Measurements from ENCODE around the gene KCNN3. TPM values are rescaled to one million over a fixed set of nuclear protein-coding genes. Genes with fewer than 3 reads are reported as not detected.

KCNN3 gene
- total RNA-seq, 1 experiment from 2014 or later: 0.73 TPM

GRCh38 chr1:154735061-154735803 is 134.8 kb downstream of the KCNN3 start:
- H3K27ac ChIP-seq (ENCODE audit: low read depth, low read length, poor library complexity, severe bottlenecking): no peak overlapping the region
- no TSS peak for BruUV-seq (replicated peaks)
- intact Hi-C loops (cut with micrococcal nuclease; ENCODE audit: unreplicated experiment): no loop called here
- H3K27me3 ChIP-seq (replicated peaks; ENCODE audit: insufficient read depth, low read depth, low read length, poor library complexity): no peaks in the 10 kb centered on the region
- no peaks in the 10 kb centered on the region for H3K9me3 ChIP-seq (ENCODE audit: low read depth, low read length, poor library complexity, severe bottlenecking)
- POLR2A ChIA-PET (ENCODE audit: low non-redundant PET): no interaction called here
- no peak for DNase-seq (ENCODE audit: low spot score)
- H3K4me1 ChIP-seq (ENCODE audit: insufficient read depth, low read length, poor library complexity, severe bottlenecking): peaks cover 13% of the 10 kb centered on the region
- H3K4me3 ChIP-seq (ENCODE audit: low read depth, low read length, poor library complexity, severe bottlenecking): no peak overlapping the region
- CTCF ChIA-PET: no interaction called here
- H3K36me3 ChIP-seq (ENCODE audit: insufficient read depth, low read length, poor library complexity, severe bottlenecking): no peaks in the 10 kb centered on the region
- TF ChIP-seq EZH2 (IDR thresholded peaks at IDR 0.05; ENCODE audit: borderline replicate concordance, low read depth, low read length, poor library complexity, severe bottlenecking): no peak
- no peak for TF ChIP-seq CTCF (conservative IDR thresholded peaks at IDR 0.05; ENCODE audit: low read depth, low read length)

GRCh38 chr1:154733621-154734020 is 136.5 kb downstream of the KCNN3 start:
- CTCF ChIA-PET: interaction anchor here (0.5 kb wide), 1 partner anchor 1326 kb away, joined by 3 read pairs; no protein-coding TSS in a partner anchor
- Histone ChIP-seq H3K27ac (ENCODE audit: low read depth, low read length, poor library complexity, severe bottlenecking) (no peak overlapping the region), H3K4me3 (ENCODE audit: low read depth, low read length, poor library complexity, severe bottlenecking) (no peak overlapping the region), H3K27me3 (replicated peaks; ENCODE audit: insufficient read depth, low read depth, low read length, poor library complexity) (no peaks in the 10 kb centered on the region), H3K4me1 (ENCODE audit: insufficient read depth, low read length, poor library complexity, severe bottlenecking) (peaks cover 16% of the 10 kb centered on the region), H3K36me3 (ENCODE audit: insufficient read depth, low read length, poor library complexity, severe bottlenecking) (no peaks in the 10 kb centered on the region), H3K9me3 (ENCODE audit: low read depth, low read length, poor library complexity, severe bottlenecking) (no peaks in the 10 kb centered on the region)
- DNase-seq (ENCODE audit: low spot score): no peak
- TF ChIP-seq EZH2 (IDR thresholded peaks at IDR 0.05; ENCODE audit: borderline replicate concordance, low read depth, low read length, poor library complexity, severe bottlenecking) (no peak), CTCF (conservative IDR thresholded peaks at IDR 0.05; ENCODE audit: low read depth, low read length) (no peak)
- BruUV-seq (replicated peaks): no TSS peak
- intact Hi-C loops (cut with micrococcal nuclease; ENCODE audit: unreplicated experiment): no loop called here
- POLR2A ChIA-PET (ENCODE audit: low non-redundant PET): no interaction called here

GRCh38 chr1:154730986-154731489 is 139.0 kb downstream of the KCNN3 start:
- H3K4me1 ChIP-seq (ENCODE audit: insufficient read depth, low read length, poor library complexity, severe bottlenecking): peaks cover 16% of the 10 kb centered on the region
- H3K36me3 ChIP-seq (ENCODE audit: insufficient read depth, low read length, poor library complexity, severe bottlenecking): no peaks in the 10 kb centered on the region
- intact Hi-C loops (cut with micrococcal nuclease; ENCODE audit: unreplicated experiment): no loop called here
- H3K27me3 ChIP-seq (replicated peaks; ENCODE audit: insufficient read depth, low read depth, low read length, poor library complexity): no peaks in the 10 kb centered on the region
- TF ChIP-seq EZH2 (IDR thresholded peaks at IDR 0.05; ENCODE audit: borderline replicate concordance, low read depth, low read length, poor library complexity, severe bottlenecking) (no peak), CTCF (conservative IDR thresholded peaks at IDR 0.05; ENCODE audit: low read depth, low read length) (no peak)
- POLR2A ChIA-PET (ENCODE audit: low non-redundant PET): no interaction called here
- no peak overlapping the region for H3K27ac ChIP-seq (ENCODE audit: low read depth, low read length, poor library complexity, severe bottlenecking)
- H3K4me3 ChIP-seq (ENCODE audit: low read depth, low read length, poor library complexity, severe bottlenecking): no peak overlapping the region
- no peaks in the 10 kb centered on the region for H3K9me3 ChIP-seq (ENCODE audit: low read depth, low read length, poor library complexity, severe bottlenecking)
- BruUV-seq (replicated peaks): no TSS peak
- peak; percentile 51 for DNase-seq (ENCODE audit: low spot score)
- CTCF ChIA-PET: no interaction called here
